DND-41 (cell line): ENCODE measurements around the gene FGF1.

Experiments
- ATAC-seq: fragments of 200-7000 bp; cut with Tn5 transposase; 3 replicates; pipeline ENCODE4 v1.9.1; 2021; ENCODE audit warnings: low read depth; ENCODE audit not compliant: insufficient read depth
- DNase-seq: peaks from one replicate; pipeline ENCODE4 v3.0.0-alpha.2; 2020
- H2AFZ ChIP-seq: 2 replicates; pipeline ENCODE4 v1.6.0; 2012; ENCODE audit warnings: low read depth, low read length
- H3K27ac ChIP-seq: 2 replicates; pipeline ENCODE4 v1.5.1; 2012; ENCODE audit warnings: low read length, inconsistent platforms
- H3K27me3 ChIP-seq: fragments of 200-600 bp; sonication (generic); 2 replicates; pipeline ENCODE4 v1.6.0; 2012; ENCODE audit warnings: low read length, mild to moderate bottlenecking, inconsistent platforms; ENCODE audit not compliant: insufficient read depth, poor library complexity
- H3K36me3 ChIP-seq: 2 replicates; pipeline ENCODE4 v1.5.1; 2012; ENCODE audit warnings: low read length, inconsistent platforms; ENCODE audit not compliant: insufficient read depth
- H3K4me1 ChIP-seq: 2 replicates; pipeline ENCODE4 v1.5.1; 2012; ENCODE audit warnings: mild to moderate bottlenecking, low read length; ENCODE audit not compliant: insufficient read depth
- H3K4me2 ChIP-seq: 2 replicates; pipeline ENCODE4 v1.6.0; 2012; ENCODE audit warnings: mild to moderate bottlenecking, moderate library complexity, low read length, inconsistent platforms; ENCODE audit not compliant: insufficient read depth
- H3K4me3 ChIP-seq, 2 experiments: fragments of 200-600 bp in 1 of 2; shearing (Covaris generic) in 1 of 2; 2 replicates each; pipeline ENCODE4 v1.5.1; 2012 to 2016; ENCODE audit warnings: inconsistent platforms in 2 of 2, low read length in 2 of 2, mild to moderate bottlenecking in 2 of 2, low read depth in 1 of 2, moderate library complexity in 1 of 2
- H3K79me2 ChIP-seq: 2 replicates; pipeline ENCODE4 v1.6.0; 2012; ENCODE audit warnings: low read length, inconsistent platforms; ENCODE audit not compliant: insufficient read depth
- H3K9ac ChIP-seq: 2 replicates; pipeline ENCODE4 v1.6.0; 2012; ENCODE audit warnings: low read depth, mild to moderate bottlenecking, inconsistent platforms, low read length, moderate library complexity
- H3K9me3 ChIP-seq: 2 replicates; pipeline ENCODE4 v1.5.1; 2012; ENCODE audit warnings: low read length, moderate library complexity, mild to moderate bottlenecking, inconsistent platforms; ENCODE audit not compliant: insufficient read depth, severe bottlenecking
- H4K20me1 ChIP-seq: 2 replicates; pipeline ENCODE4 v1.6.0; 2012; ENCODE audit warnings: low read length; ENCODE audit not compliant: insufficient read depth
- CTCF ChIP-seq: IDR thresholded peaks from 2 replicates; pipeline ENCODE4 v1.5.1; 2012; ENCODE audit warnings: borderline replicate concordance, low read length, moderate library complexity, mild to moderate bottlenecking; ENCODE audit not compliant: poor library complexity, severe bottlenecking; ENCODE audit errors: extremely low read depth
- EZH2 ChIP-seq: IDR thresholded peaks from 3 replicates; pipeline ENCODE4 v1.6.1; 2012; ENCODE audit warnings: borderline replicate concordance, low read depth, mild to moderate bottlenecking, moderate library complexity, low read length, inconsistent platforms; ENCODE audit not compliant: severe bottlenecking

The FGF1 gene

GRCh38 chr5:142640316-142641005, 45.4 kb downstream of the FGF1 start:
- H3K36me3 ChIP-seq = no peaks in the 10 kb centered on the region
- TF ChIP-seq EZH2 (no peak), CTCF (no peak)
- DNase-seq (no peak), ATAC-seq (0 out of 3 replicates have a peak, but pooled peaks have one; percentile 35)
- H3K79me2 ChIP-seq = no peaks in the 10 kb centered on the region
- H3K27ac ChIP-seq = no peak overlapping the region
- no peak overlapping the region for H3K4me3 ChIP-seq
- H4K20me1 ChIP-seq = no peaks in the 10 kb centered on the region
- no peaks in the 10 kb centered on the region for H3K27me3 ChIP-seq
- no peak overlapping the region for H2AFZ ChIP-seq
- no peak overlapping the region for H3K4me2 ChIP-seq
- no peaks in the 10 kb centered on the region for H3K4me1 ChIP-seq
- H3K9me3 ChIP-seq = no peaks in the 10 kb centered on the region
- no peak overlapping the region for H3K9ac ChIP-seq

GRCh38 chr5:142639455-142639854, 46.4 kb downstream of the FGF1 start:
- no peak overlapping the region for H3K4me3 ChIP-seq
- no peak overlapping the region for H3K9ac ChIP-seq
- H3K79me2 ChIP-seq = no peaks in the 10 kb centered on the region
- no peak overlapping the region for H3K27ac ChIP-seq
- no peaks in the 10 kb centered on the region for H3K4me1 ChIP-seq
- no peak overlapping the region for H2AFZ ChIP-seq
- no peak for TF ChIP-seq EZH2
- TF ChIP-seq CTCF = no peak
- H3K4me2 ChIP-seq = no peak overlapping the region
- ATAC-seq (no peak), DNase-seq (no peak)
- no peaks in the 10 kb centered on the region for H3K27me3 ChIP-seq
- H4K20me1 ChIP-seq = no peaks in the 10 kb centered on the region
- no peaks in the 10 kb centered on the region for H3K36me3 ChIP-seq
- H3K9me3 ChIP-seq = no peaks in the 10 kb centered on the region

- Histone ChIP-seq H2AFZ (no peak overlapping the region), H3K27ac (no peak overlapping the region), H3K4me2 (no peak overlapping the region), H4K20me1 (no peaks in the 10 kb centered on the region), H3K79me2 (no peaks in the 10 kb centered on the region), H3K9ac (no peak overlapping the region), H3K9me3 (no peaks in the 10 kb centered on the region), H3K36me3 (no peaks in the 10 kb centered on the region), H3K27me3 (no peaks in the 10 kb centered on the region), H3K4me1 (no peaks in the 10 kb centered on the region), H3K4me3 (no peak overlapping the region)
- no peak for DNase-seq
- no peak for ATAC-seq
- TF ChIP-seq CTCF = no peak
- TF ChIP-seq EZH2 = no peak
Measured at GRCh38 chr5:142637871-142638270, 48.0 kb downstream of the FGF1 start.
